ENCODE measurements around the gene INPP4B. TPM values are rescaled to one million over a fixed set of nuclear protein-coding genes. Genes with fewer than 3 reads are reported as not detected.

The INPP4B gene
- total RNA-seq, 2 experiments from 2014 or later, result not detected

DNA sequence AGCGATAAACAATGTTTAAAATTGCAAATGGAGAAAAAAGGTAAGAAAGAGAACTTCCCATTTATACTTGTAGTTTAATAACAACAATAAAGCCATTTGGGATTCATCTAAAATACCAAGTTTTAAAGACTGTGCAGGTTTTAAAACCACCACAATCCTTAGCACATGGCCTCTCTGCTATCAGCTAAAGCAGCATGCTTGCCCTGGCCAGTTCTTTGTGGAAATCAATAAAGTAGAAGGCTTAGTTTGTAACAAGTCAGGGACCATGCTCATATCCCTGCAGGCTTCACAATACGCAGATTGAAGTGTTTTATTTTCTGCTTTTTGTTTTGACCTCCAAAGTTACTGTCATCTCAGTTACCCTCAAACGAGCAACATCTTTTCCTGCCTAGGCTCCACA, 249.5 kb downstream of the INPP4B start:
- TF ChIP-seq, protein P1, sequence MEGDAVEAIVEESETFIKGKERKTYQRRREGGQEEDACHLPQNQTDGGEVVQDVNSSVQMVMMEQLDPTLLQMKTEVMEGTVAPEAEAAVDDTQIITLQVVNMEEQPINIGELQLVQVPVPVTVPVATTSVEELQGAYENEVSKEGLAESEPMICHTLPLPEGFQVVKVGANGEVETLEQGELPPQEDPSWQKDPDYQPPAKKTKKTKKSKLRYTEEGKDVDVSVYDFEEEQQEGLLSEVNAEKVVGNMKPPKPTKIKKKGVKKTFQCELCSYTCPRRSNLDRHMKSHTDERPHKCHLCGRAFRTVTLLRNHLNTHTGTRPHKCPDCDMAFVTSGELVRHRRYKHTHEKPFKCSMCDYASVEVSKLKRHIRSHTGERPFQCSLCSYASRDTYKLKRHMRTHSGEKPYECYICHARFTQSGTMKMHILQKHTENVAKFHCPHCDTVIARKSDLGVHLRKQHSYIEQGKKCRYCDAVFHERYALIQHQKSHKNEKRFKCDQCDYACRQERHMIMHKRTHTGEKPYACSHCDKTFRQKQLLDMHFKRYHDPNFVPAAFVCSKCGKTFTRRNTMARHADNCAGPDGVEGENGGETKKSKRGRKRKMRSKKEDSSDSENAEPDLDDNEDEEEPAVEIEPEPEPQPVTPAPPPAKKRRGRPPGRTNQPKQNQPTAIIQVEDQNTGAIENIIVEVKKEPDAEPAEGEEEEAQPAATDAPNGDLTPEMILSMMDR (conservative IDR thresholded peaks at IDR 0.05; ENCODE audit: low read length), result no peak
- no peak for TF ChIP-seq EZH2phosphoT487 (IDR thresholded peaks at IDR 0.05; ENCODE audit: borderline replicate concordance, low read depth, low read length)
- H3K79me2 ChIP-seq (ENCODE audit: insufficient read depth, low read depth, low read length), result no peaks in the 10 kb centered on the region
- no peaks in the 10 kb centered on the region for H4K20me1 ChIP-seq (ENCODE audit: insufficient read depth, low read length)
- CTCF ChIA-PET (ENCODE audit: unreplicated experiment), result no interaction called here
- no peaks in the 10 kb centered on the region for H3K36me3 ChIP-seq (ENCODE audit: insufficient read depth, low read length)
- no peak for DNase-seq (ENCODE audit: low spot score)
- H3K27ac ChIP-seq (ENCODE audit: low read depth, low read length, poor library complexity, severe bottlenecking), result no peak overlapping the region
- intact Hi-C loops (cut with micrococcal nuclease; ENCODE audit: unreplicated experiment), result no loop called here
- POLR2A ChIA-PET, result interaction anchor here (0.5 kb wide), 1 partner anchor 144 kb away, joined by 4 read pairs; no protein-coding TSS in a partner anchor
- H3K4me2 ChIP-seq (ENCODE audit: low read length), result no peak overlapping the region
- H3K9me3 ChIP-seq (ENCODE audit: low read length), result no peaks in the 10 kb centered on the region
- H3K4me3 ChIP-seq (ENCODE audit: low read depth, low read length, poor library complexity, severe bottlenecking), result no peak overlapping the region
- BruUV-seq (replicated peaks), result no TSS peak
- H3K4me1 ChIP-seq (ENCODE audit: insufficient read depth, low read length, poor library complexity, severe bottlenecking), result no peaks in the 10 kb centered on the region
- no peaks in the 10 kb centered on the region for H3K9me2 ChIP-seq (ENCODE audit: insufficient read depth, low read length)
- no peak overlapping the region for H2AFZ ChIP-seq (ENCODE audit: low read length)

DNA sequence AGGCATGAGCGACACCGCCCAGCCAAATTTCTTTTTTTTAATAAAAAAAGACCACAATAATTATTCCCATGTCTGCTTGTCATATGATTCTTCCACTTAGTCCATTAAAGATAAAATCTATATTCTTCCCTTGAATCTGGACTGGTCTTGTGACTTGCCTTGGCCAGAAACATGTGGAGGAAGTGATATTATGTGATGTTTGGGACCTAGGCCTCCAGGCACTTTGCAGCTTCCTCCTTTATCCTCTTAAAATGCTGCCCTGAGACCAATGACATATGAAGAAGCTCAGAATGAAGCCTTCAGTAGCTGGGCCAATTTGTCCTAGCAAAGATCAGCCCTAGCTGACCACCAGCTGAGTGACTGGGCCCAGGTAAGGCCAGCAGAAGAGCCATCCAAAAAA, 250.0 kb downstream of the INPP4B start:
- DNase-seq (ENCODE audit: low spot score), result no peak
- no peaks in the 10 kb centered on the region for H4K20me1 ChIP-seq (ENCODE audit: insufficient read depth, low read length)
- H3K4me3 ChIP-seq (ENCODE audit: low read depth, low read length, poor library complexity, severe bottlenecking), result no peak overlapping the region
- no peaks in the 10 kb centered on the region for H3K79me2 ChIP-seq (ENCODE audit: insufficient read depth, low read depth, low read length)
- ChIA-PET CTCF (ENCODE audit: unreplicated experiment) (no interaction called here), POLR2A (no interaction called here)
- TF ChIP-seq, protein P1 (conservative IDR thresholded peaks at IDR 0.05; ENCODE audit: low read length), result no peak
- TF ChIP-seq EZH2phosphoT487 (IDR thresholded peaks at IDR 0.05; ENCODE audit: borderline replicate concordance, low read depth, low read length), result no peak
- no peak overlapping the region for H3K4me2 ChIP-seq (ENCODE audit: low read length)
- H3K9me3 ChIP-seq (ENCODE audit: low read length), result no peaks in the 10 kb centered on the region
- H2AFZ ChIP-seq (ENCODE audit: low read length), result no peak overlapping the region
- no peak overlapping the region for H3K27ac ChIP-seq (ENCODE audit: low read depth, low read length, poor library complexity, severe bottlenecking)
- intact Hi-C loops (cut with micrococcal nuclease; ENCODE audit: unreplicated experiment), result no loop called here
- H3K9me2 ChIP-seq (ENCODE audit: insufficient read depth, low read length), result no peaks in the 10 kb centered on the region
- H3K4me1 ChIP-seq (ENCODE audit: insufficient read depth, low read length, poor library complexity, severe bottlenecking), result no peaks in the 10 kb centered on the region
- BruUV-seq (replicated peaks), result no TSS peak
- H3K36me3 ChIP-seq (ENCODE audit: insufficient read depth, low read length), result no peaks in the 10 kb centered on the region

DNA sequence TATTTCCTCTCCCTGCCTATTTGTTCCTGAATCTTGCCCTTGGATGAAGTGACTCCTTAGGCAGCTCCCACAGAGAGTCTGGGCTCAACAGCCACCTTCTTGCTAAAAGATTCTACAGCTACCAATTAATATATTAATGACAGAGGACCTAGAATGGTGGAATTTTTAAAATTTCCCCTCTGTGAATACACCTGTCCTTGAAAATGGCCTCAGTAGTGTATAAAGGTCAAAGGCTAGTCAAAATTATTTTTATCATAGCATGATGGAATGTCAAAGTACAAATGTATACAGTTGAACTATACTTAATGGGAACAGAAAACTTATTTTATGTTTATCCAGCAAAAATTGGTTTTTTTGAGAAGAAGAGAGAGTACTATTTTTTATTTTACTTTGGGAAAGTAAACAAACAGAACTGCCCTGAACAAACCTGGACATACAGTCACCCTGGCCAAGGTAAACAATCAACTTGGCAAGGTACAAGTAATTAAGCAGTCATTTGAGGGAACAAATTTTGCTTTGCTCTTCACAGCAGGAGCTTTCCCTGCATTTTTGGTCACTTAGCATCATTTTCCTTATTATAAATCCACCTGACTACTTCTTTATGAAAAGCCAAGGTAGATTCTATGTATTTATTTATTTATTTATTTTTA, 250.8 kb downstream of the INPP4B start:
- Histone ChIP-seq H3K9me3 (ENCODE audit: low read length) (no peaks in the 10 kb centered on the region), H3K4me1 (ENCODE audit: insufficient read depth, low read length, poor library complexity, severe bottlenecking) (no peaks in the 10 kb centered on the region), H3K79me2 (ENCODE audit: insufficient read depth, low read depth, low read length) (no peaks in the 10 kb centered on the region), H4K20me1 (ENCODE audit: insufficient read depth, low read length) (no peaks in the 10 kb centered on the region), H3K36me3 (ENCODE audit: insufficient read depth, low read length) (no peaks in the 10 kb centered on the region), H3K4me2 (ENCODE audit: low read length) (no peak overlapping the region), H2AFZ (ENCODE audit: low read length) (no peak overlapping the region), H3K27ac (ENCODE audit: low read depth, low read length, poor library complexity, severe bottlenecking) (no peak overlapping the region), H3K9me2 (ENCODE audit: insufficient read depth, low read length) (no peaks in the 10 kb centered on the region), H3K4me3 (ENCODE audit: low read depth, low read length, poor library complexity, severe bottlenecking) (no peak overlapping the region)
- TF ChIP-seq, protein P1 (conservative IDR thresholded peaks at IDR 0.05; ENCODE audit: low read length), result no peak
- no peak for TF ChIP-seq EZH2phosphoT487 (IDR thresholded peaks at IDR 0.05; ENCODE audit: borderline replicate concordance, low read depth, low read length)
- ChIA-PET POLR2A (interaction anchor here (0.7 kb wide), 1 partner anchor 1107 kb away, joined by 4 read pairs; no protein-coding TSS in a partner anchor), CTCF (ENCODE audit: unreplicated experiment) (no interaction called here)
- no peak for DNase-seq (ENCODE audit: low spot score)
- intact Hi-C loops (cut with micrococcal nuclease; ENCODE audit: unreplicated experiment), result no loop called here
- BruUV-seq (replicated peaks), result no TSS peak
